SK-N-SH (cell line): ENCODE data around the gene P3H2. TPM values are rescaled to one million over a fixed set of nuclear protein-coding genes. Genes with fewer than 3 reads are reported as not detected.

Experiments
- CTCF ChIA-PET: fragments of 300-600, 350-600 bp; formaldehyde crosslinking; extraction: SDS; loops from one replicate; lab custom pipeline; 2021; lab: Yijun Ruan, JAX
- POLR2A ChIA-PET: fragments of 350-600 bp; sonication (Branson Sonifier 250); formaldehyde crosslinking; extraction: SDS; loops from one replicate; lab custom pipeline; 2020; ENCODE audit warnings: antibody characterized with exemption, inconsistent platforms; lab: Yijun Ruan, JAX
- DNase-seq: peaks from one replicate; pipeline ENCODE4 v3.0.0; 2012
- H2AFZ ChIP-seq: fragments of 200-600 bp; sonication (generic); 2 replicates; pipeline ENCODE4 v1.8.1; 2016; ENCODE audit warnings: antibody characterized with exemption, mild to moderate bottlenecking, low read depth
- H3F3A ChIP-seq: fragments of 200-600 bp; sonication (generic); replicated peaks from 2 replicates; pipeline ENCODE3; 2016; ENCODE audit warnings: antibody characterized with exemption, mild to moderate bottlenecking; ENCODE audit not compliant: insufficient read depth
- H3K27ac ChIP-seq, 2 experiments: fragments of 200-500 bp in 1 of 2; fragments of 200-600 bp in 1 of 2; sonication (Bioruptor generic) in 1 of 2; sonication (generic), shearing (Covaris generic) in 1 of 2; 2 replicates each; pipeline versions ENCODE4 v1.5.1 to v1.6.1; 2014 to 2016; ENCODE audit warnings: low read depth in 2 of 2, inconsistent platforms in 1 of 2, low read length in 1 of 2, mild to moderate bottlenecking in 1 of 2, mixed read lengths in 1 of 2
- H3K27me3 ChIP-seq: fragments of 200-600 bp; sonication (generic), shearing (Covaris generic); 2 replicates; pipeline ENCODE4 v1.6.1; 2016; ENCODE audit warnings: mixed run types; ENCODE audit not compliant: insufficient read depth
- H3K36me3 ChIP-seq, 2 experiments: fragments of 200-500 bp in 1 of 2; fragments of 200-600 bp in 1 of 2; sonication (Bioruptor generic) in 1 of 2; sonication (generic) in 1 of 2; replicated peaks in 1 of 2; 2 replicates each; pipeline versions ENCODE3 to v1.5.1; 2014 to 2016; ENCODE audit warnings: low read length in 1 of 2, mild to moderate bottlenecking in 1 of 2; ENCODE audit not compliant: insufficient read depth in 2 of 2, control insufficient read depth in 1 of 2
- H3K4me1 ChIP-seq, 2 experiments: fragments of 200-500 bp in 1 of 2; fragments of 200-600 bp in 1 of 2; sonication (Bioruptor generic) in 1 of 2; sonication (generic), shearing (Covaris generic) in 1 of 2; 2 replicates each; pipeline versions ENCODE4 v1.5.1 to v1.6.1; 2014 to 2016; ENCODE audit warnings: low read depth in 1 of 2, low read length in 1 of 2, mixed run types in 1 of 2; ENCODE audit not compliant: insufficient read depth in 2 of 2, control insufficient read depth in 1 of 2
- H3K4me2 ChIP-seq: fragments of 200-600 bp; sonication (generic), shearing (Covaris generic); 2 replicates; pipeline ENCODE4 v1.6.1; 2017; ENCODE audit warnings: mixed run types
- H3K4me3 ChIP-seq, 2 experiments: fragments of 200-500 bp in 1 of 2; fragments of 200-600 bp in 1 of 2; sonication (Bioruptor generic) in 1 of 2; sonication (generic), shearing (Covaris generic) in 1 of 2; 2 replicates each; pipeline versions ENCODE4 v1.5.1 to v1.8.1; 2014 to 2016; ENCODE audit warnings: low read depth in 2 of 2, inconsistent platforms in 1 of 2, low read length in 1 of 2, mild to moderate bottlenecking in 1 of 2, mixed read lengths in 1 of 2, moderate library complexity in 1 of 2
- H3K79me2 ChIP-seq: fragments of 200-600 bp; sonication (generic); 2 replicates; pipeline ENCODE4 v1.8.1; 2017; ENCODE audit warnings: mild to moderate bottlenecking; ENCODE audit not compliant: insufficient read depth
- H3K9ac ChIP-seq: fragments of 200-600 bp; sonication (generic); 2 replicates; pipeline ENCODE4 v1.6.1; 2017; ENCODE audit warnings: mixed run types
- H3K9me2 ChIP-seq: fragments of 200-600 bp; sonication (generic); 2 replicates; pipeline ENCODE4 v1.6.1; 2017; ENCODE audit warnings: mixed run types
- H3K9me3 ChIP-seq: fragments of 200-600 bp; sonication (generic); 2 replicates; pipeline ENCODE4 v1.6.1; 2017; ENCODE audit warnings: mixed run types, mild to moderate bottlenecking, moderate library complexity
- H4K20me1 ChIP-seq: fragments of 200-600 bp; sonication (generic); 2 replicates; pipeline ENCODE4 v1.6.1; 2017; ENCODE audit warnings: mild to moderate bottlenecking, mixed run types; ENCODE audit not compliant: insufficient read depth
- CHD2 ChIP-seq: fragments of 150-350 bp; IDR thresholded peaks from 2 replicates; pipeline ENCODE4 v1.6.1; 2018; ENCODE audit warnings: low read length; ENCODE audit not compliant: partially characterized antibody
- EP300 ChIP-seq, 2 experiments: IDR thresholded peaks; 2 replicates each; pipeline versions ENCODE4 v1.4.0 to v1.6.1; 2012; ENCODE audit warnings: borderline replicate concordance in 1 of 2, low read depth in 1 of 2, low read length in 1 of 2
- FOSL2 ChIP-seq: IDR thresholded peaks from 2 replicates; pipeline ENCODE4 v1.4.0; 2012; ENCODE audit warnings: low read depth, mild to moderate bottlenecking, moderate library complexity, borderline replicate concordance
- FOXJ3 ChIP-seq: sonication (generic); formaldehyde crosslinking; IDR thresholded peaks from 2 replicates; pipeline ENCODE4 v1.5.1; 2020; ENCODE audit warnings: mild to moderate bottlenecking, missing genetic modification reagents
- FOXM1 ChIP-seq: IDR thresholded peaks from 2 replicates; pipeline ENCODE4 v1.4.0; 2012; ENCODE audit warnings: low read depth, mild to moderate bottlenecking
- JUND ChIP-seq: IDR thresholded peaks from 2 replicates; pipeline ENCODE4 v1.4.0; 2012
- MEF2A ChIP-seq: IDR thresholded peaks from 2 replicates; pipeline ENCODE4 v1.4.0; 2012; ENCODE audit warnings: low read depth, borderline replicate concordance
- MXI1 ChIP-seq: IDR thresholded peaks from 2 replicates; pipeline ENCODE4 v1.6.1; 2012; ENCODE audit warnings: mild to moderate bottlenecking, low read depth, low read length, improper control_type of control experiment
- NRF1 ChIP-seq: IDR thresholded peaks from 2 replicates; pipeline ENCODE4 v1.6.1; 2012; ENCODE audit warnings: low read depth, mild to moderate bottlenecking, low read length
- POLR2AphosphoS5 ChIP-seq: IDR thresholded peaks from 2 replicates; pipeline ENCODE4 v1.6.1; 2012; ENCODE audit warnings: low read depth, low read length
- RFX5 ChIP-seq: IDR thresholded peaks from 2 replicates; pipeline ENCODE4 v1.6.1; 2012; ENCODE audit warnings: mild to moderate bottlenecking, improper control_type of control experiment, low read length
- SIN3A ChIP-seq: IDR thresholded peaks from 2 replicates; pipeline ENCODE4 v1.6.1; 2012; ENCODE audit warnings: low read depth, mild to moderate bottlenecking, low read length, moderate library complexity, borderline replicate concordance
- SMC3 ChIP-seq: IDR thresholded peaks from 2 replicates; pipeline ENCODE4 v1.6.1; 2012; ENCODE audit warnings: low read depth, low read length, improper control_type of control experiment
- TEAD4 ChIP-seq: IDR thresholded peaks from 2 replicates; pipeline ENCODE4 v1.4.0; 2012; ENCODE audit warnings: mild to moderate bottlenecking, borderline replicate concordance; ENCODE audit not compliant: insufficient read depth
- YY1 ChIP-seq: IDR thresholded peaks from 2 replicates; pipeline ENCODE4 v1.4.0; 2012; ENCODE audit warnings: low read depth, mild to moderate bottlenecking
- WGBS: methylation state at CpG from one replicate; pipeline ENCODE4 v1.1.6; 2017; ENCODE audit warnings: low lambda C conversion rate; 5-methylcytosine and 5-hydroxymethylcytosine counted together
- polyA plus RNA-seq, 3 experiments: library from polyadenylated mRNA; depleted of rRNA; stranded (reverse); fragments of >200 nt; gene quantifications; 2 replicates each; pipeline ENCODE4 v1.2.3, GENCODE V29; 2012
- TF ChIP-seq, protein P1 (sequence below): IDR thresholded peaks from 2 replicates; pipeline ENCODE4 v1.4.0; 2012; ENCODE audit warnings: low read depth
- TF ChIP-seq, protein P2 (sequence below): IDR thresholded peaks from 2 replicates; pipeline ENCODE4 v1.6.1; 2012; ENCODE audit warnings: mild to moderate bottlenecking, low read depth, low read length, moderate library complexity
- TF ChIP-seq, protein P3 (sequence below): IDR thresholded peaks from 2 replicates; pipeline ENCODE4; 2012
- TF ChIP-seq, protein P4 (sequence below): IDR thresholded peaks from 2 replicates; pipeline ENCODE4 v1.4.0; 2012; ENCODE audit warnings: low read depth, borderline replicate concordance

The P3H2 gene
- polyA plus RNA-seq, 1 of the 3 experiments (the other 2 are of a cell fraction) = 2.8 TPM

DNA sequence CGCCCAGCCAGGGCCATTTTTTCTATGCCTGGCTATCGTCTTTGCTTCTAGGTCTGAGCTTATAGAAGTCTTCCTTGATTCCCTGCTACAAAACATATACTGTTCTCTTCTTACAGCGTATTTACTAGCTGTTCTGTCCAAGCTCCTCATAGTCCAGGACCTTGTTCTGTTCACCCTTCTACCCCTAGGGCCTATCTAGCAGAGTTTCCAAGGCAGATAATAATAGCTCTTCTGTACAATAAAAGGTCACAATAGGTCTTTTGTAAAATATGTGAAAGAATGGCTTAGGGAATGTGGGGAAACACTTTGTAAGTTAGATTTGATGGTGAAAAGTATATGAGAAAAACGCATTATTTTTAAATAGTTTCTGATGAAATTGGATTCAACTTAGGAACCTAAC lies 158.2 kb downstream of the P3H2 start:
- TF ChIP-seq CHD2 (no peak), MEF2A (no peak), FOXJ3 (no peak), SIN3A (no peak), SMC3 (no peak), RFX5 (no peak), NRF1 (no peak), EP300 (IDR thresholded peaks at IDR 0.05; ENCODE audit: borderline replicate concordance in 1 of 2, low read depth in 1 of 2, low read length in 1 of 2) (no peak), JUND (no peak), YY1 (no peak), MXI1 (no peak), FOSL2 (no peak), TEAD4 (no peak), FOXM1 (no peak), POLR2AphosphoS5 (no peak)
- TF ChIP-seq, protein P1, sequence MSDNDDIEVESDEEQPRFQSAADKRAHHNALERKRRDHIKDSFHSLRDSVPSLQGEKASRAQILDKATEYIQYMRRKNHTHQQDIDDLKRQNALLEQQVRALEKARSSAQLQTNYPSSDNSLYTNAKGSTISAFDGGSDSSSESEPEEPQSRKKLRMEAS = no peak
- TF ChIP-seq, protein P2, sequence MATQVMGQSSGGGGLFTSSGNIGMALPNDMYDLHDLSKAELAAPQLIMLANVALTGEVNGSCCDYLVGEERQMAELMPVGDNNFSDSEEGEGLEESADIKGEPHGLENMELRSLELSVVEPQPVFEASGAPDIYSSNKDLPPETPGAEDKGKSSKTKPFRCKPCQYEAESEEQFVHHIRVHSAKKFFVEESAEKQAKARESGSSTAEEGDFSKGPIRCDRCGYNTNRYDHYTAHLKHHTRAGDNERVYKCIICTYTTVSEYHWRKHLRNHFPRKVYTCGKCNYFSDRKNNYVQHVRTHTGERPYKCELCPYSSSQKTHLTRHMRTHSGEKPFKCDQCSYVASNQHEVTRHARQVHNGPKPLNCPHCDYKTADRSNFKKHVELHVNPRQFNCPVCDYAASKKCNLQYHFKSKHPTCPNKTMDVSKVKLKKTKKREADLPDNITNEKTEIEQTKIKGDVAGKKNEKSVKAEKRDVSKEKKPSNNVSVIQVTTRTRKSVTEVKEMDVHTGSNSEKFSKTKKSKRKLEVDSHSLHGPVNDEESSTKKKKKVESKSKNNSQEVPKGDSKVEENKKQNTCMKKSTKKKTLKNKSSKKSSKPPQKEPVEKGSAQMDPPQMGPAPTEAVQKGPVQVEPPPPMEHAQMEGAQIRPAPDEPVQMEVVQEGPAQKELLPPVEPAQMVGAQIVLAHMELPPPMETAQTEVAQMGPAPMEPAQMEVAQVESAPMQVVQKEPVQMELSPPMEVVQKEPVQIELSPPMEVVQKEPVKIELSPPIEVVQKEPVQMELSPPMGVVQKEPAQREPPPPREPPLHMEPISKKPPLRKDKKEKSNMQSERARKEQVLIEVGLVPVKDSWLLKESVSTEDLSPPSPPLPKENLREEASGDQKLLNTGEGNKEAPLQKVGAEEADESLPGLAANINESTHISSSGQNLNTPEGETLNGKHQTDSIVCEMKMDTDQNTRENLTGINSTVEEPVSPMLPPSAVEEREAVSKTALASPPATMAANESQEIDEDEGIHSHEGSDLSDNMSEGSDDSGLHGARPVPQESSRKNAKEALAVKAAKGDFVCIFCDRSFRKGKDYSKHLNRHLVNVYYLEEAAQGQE = no peak
- TF ChIP-seq, protein P3, sequence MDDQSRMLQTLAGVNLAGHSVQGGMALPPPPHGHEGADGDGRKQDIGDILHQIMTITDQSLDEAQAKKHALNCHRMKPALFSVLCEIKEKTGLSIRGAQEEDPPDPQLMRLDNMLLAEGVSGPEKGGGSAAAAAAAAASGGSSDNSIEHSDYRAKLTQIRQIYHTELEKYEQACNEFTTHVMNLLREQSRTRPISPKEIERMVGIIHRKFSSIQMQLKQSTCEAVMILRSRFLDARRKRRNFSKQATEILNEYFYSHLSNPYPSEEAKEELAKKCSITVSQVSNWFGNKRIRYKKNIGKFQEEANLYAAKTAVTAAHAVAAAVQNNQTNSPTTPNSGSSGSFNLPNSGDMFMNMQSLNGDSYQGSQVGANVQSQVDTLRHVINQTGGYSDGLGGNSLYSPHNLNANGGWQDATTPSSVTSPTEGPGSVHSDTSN = no peak
- TF ChIP-seq, protein P4, sequence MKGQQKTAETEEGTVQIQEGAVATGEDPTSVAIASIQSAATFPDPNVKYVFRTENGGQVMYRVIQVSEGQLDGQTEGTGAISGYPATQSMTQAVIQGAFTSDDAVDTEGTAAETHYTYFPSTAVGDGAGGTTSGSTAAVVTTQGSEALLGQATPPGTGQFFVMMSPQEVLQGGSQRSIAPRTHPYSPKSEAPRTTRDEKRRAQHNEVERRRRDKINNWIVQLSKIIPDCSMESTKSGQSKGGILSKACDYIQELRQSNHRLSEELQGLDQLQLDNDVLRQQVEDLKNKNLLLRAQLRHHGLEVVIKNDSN = no peak
- TF ChIP-seq, all 33 proteins: peak for 0
- H3K9me2 ChIP-seq = no peaks in the 10 kb centered on the region
- CTCF ChIA-PET = interaction anchor here (0.8 to 6.3 kb wide), 15 partner anchors 9 to 462 kb away, joined by 3 to 75 read pairs (median 6); partner anchors contain the start of gene CLDN1
- no peaks in the 10 kb centered on the region; a peak in 1 of 4 replicates for H3K4me1 ChIP-seq
- no peak overlapping the region for H3K4me3 ChIP-seq
- H3K27ac ChIP-seq = no peak overlapping the region
- H3K27me3 ChIP-seq = no peaks in the 10 kb centered on the region; the same call in 1 of the 2 replicates
- POLR2A ChIA-PET = no interaction called here
- no peaks in the 10 kb centered on the region for H4K20me1 ChIP-seq
- H3K9ac ChIP-seq = no peak overlapping the region
- no peaks in the 10 kb centered on the region for H3K79me2 ChIP-seq
- H2AFZ ChIP-seq = no peak overlapping the region
- WGBS = 59% methylated on average over 4 of the region's 4 CpGs
- no peaks in the 10 kb centered on the region for H3F3A ChIP-seq
- no peak for DNase-seq
- no peak overlapping the region for H3K4me2 ChIP-seq
- H3K36me3 ChIP-seq = no peaks in the 10 kb centered on the region
- no peaks in the 10 kb centered on the region for H3K9me3 ChIP-seq
